Uterus (tissue), 2 donors: Measurements from ENCODE around the gene FIGN.

Source experiments
- POLR2A ChIP-seq, 2 donors: fragments of 450-650 bp; IDR thresholded peaks; one replicate each; pipeline ENCODE4 v1.6.1; 2016; ENCODE audit warnings: antibody characterized with exemption in 2 of 2, mild to moderate bottlenecking in 1 of 2, moderate library complexity in 1 of 2
- TF ChIP-seq, protein P1 (sequence below), 4 experiments: fragments of 200-600 bp in 2 of 4; fragments of 450-650 bp in 2 of 4; sonication (generic) in 2 of 4; IDR thresholded peaks; one replicate each; pipeline ENCODE4 v1.5.1; 2016 to 2019; ENCODE audit warnings: antibody characterized with exemption in 4 of 4, mild to moderate bottlenecking in 2 of 4, moderate library complexity in 1 of 4

GRCh38 chr2:163775304-163775703 is 39.5 kb upstream of the FIGN start:
- TF ChIP-seq, protein P1, sequence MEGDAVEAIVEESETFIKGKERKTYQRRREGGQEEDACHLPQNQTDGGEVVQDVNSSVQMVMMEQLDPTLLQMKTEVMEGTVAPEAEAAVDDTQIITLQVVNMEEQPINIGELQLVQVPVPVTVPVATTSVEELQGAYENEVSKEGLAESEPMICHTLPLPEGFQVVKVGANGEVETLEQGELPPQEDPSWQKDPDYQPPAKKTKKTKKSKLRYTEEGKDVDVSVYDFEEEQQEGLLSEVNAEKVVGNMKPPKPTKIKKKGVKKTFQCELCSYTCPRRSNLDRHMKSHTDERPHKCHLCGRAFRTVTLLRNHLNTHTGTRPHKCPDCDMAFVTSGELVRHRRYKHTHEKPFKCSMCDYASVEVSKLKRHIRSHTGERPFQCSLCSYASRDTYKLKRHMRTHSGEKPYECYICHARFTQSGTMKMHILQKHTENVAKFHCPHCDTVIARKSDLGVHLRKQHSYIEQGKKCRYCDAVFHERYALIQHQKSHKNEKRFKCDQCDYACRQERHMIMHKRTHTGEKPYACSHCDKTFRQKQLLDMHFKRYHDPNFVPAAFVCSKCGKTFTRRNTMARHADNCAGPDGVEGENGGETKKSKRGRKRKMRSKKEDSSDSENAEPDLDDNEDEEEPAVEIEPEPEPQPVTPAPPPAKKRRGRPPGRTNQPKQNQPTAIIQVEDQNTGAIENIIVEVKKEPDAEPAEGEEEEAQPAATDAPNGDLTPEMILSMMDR (IDR thresholded peaks at IDR 0.05): no peak
- TF ChIP-seq POLR2A (IDR thresholded peaks at IDR 0.05): no peak
